Stimulated activated CD4-positive, alpha-beta T cell treated with anti-CD3 and anti-CD28 coated beads, Interleukin-4, amount 100 ng/mL, for 48 hours (primary cell): ENCODE measurements around the gene RHOG.
"Not testable (repeated sequence)": the region's sequence is repeated elsewhere in the genome, so short reads cannot be mapped to it uniquely, and the experiment has no call there.

Source experiments
- DNase-seq, 2 donors: peaks; one replicate each; pipeline ENCODE4 v3.0.0-alpha.2; 2020; ENCODE audit warnings: low read depth in 2 of 2

Gene RHOG

DNA sequence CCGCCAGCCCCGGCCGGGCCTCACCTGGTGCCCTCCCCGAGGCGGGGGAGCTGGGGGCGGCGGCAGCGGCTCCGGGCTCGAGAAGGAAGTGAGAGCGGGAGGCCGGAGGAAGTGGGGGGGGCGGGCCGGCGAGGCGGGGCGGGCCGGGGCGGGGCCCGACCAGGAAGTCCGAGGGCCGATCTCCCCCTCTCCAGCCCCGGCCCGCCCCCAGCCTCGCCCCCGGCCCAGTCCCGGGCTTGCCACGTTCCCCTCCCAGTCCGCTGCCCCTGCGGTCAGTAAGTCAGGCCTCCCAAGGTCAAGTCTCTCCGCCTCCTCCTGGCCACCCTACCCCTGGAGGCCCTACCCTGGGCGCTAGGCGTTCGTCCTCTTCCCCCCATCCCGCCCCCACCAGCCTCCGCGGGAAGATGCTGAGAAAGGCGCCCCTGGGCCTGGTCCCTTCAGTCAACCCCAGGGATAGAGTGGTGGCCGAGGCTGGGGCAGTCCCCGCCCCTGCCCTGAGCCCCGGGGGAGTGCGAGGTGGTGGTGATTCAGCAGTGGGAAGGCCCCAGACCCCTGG is at the start of gene RHOG:
RHOG (minus strand) TSS at position 90 of the 556 bp plus-strand sequence. CDS start 12,821 bp downstream, outside the sequence.
- DNase-seq: peak in 1 of 2 donors; percentile 77

DNA sequence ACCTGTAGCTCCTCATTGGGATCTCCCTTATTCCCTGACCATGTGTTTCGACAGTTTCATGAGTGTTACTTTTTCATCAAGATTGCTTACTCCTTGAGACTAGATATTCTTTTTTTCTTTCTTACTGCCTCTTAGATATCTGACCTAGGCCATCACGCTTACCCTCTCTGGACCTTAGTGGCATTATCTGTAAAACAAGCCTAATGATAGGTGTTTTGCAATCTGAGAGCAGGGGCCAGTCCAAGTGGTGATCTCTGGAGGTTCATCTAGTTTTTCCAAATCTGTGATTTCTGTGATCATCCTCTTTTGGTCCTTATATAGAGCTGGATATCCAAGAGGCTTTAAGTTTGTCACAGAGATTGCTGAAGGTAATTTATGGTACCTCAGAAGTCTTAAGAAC is 49.3 kb upstream of the RHOG start:
- DNase-seq: no peak

DNA sequence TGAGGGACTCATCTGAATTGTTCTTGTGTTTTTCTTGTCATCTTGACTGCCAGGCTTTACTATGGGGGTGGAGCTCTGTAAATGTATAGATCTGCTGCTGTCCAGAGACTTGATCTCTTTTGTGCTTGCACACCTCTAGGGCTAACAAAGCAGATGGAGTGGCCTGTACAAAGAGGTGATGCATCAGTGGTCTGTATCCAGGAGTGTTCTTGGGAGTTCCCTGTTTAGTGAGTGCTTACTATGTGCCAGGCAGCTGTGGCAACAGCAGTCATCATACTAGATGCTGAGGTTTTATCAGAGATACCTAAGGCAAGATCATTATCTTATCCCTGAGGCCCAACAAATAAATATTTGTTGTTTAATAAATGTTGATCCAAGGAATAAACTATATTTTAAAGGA is 48.1 kb upstream of the RHOG start:
- no peak for DNase-seq

DNA sequence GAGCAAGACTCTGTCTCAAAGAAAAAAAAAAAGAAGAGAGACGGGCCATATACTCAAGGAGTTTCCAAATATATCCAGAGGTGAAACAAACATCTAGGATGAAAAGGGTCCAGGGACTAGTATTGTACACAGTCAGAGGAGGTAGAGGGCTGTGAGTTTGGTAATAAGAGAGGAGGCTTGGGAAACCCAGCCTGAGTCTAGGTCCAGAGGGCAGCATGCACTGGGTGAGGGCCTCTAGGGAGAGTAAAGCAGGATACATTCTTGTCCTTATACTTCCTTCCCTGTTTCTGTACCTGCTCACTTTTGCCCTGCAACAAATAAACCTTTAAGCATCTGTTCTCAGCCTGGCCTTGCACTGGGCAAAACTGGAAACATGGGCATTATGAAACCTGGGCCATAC is 46.2 kb upstream of the RHOG start:
- DNase-seq: no peak

DNA sequence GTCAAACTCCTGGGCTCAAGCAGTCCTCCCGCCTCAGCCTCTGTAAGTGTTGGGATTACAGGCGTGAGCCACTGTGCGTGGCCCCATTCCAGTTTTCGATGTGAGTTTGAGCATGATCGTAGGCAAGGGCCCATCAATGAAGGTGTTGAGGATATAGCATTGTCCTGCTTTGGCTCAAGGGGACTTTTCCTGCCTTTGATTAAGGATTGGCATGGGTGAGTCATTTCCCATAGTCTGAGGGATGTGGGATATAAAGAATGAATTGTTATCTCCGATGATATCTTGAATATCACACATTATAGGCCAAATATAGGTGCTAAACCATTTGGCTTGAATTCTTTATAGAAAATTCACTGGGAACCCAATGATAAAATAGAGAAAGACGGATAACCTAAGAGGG is 45.1 kb upstream of the RHOG start:
- no peak for DNase-seq

DNA sequence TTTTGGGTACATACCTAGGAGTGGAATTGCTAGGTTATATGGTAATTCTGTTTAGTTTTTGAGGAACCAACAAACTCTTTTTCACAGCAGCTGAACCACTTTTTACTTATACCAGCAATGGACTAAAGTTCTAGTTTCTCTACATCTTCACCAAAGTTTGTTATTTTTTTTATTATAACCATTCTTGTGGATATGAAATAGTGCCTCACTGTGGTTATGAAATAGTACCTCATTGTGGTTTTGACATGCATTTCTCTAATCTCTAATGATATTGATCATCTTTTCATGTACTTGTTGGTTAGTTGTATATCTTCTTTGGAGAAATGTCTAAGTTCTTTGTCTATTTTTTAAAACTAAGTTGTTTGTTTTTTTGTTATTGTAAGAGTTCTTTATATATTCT is 41.9 kb upstream of the RHOG start:
- DNase-seq: no peak

DNA sequence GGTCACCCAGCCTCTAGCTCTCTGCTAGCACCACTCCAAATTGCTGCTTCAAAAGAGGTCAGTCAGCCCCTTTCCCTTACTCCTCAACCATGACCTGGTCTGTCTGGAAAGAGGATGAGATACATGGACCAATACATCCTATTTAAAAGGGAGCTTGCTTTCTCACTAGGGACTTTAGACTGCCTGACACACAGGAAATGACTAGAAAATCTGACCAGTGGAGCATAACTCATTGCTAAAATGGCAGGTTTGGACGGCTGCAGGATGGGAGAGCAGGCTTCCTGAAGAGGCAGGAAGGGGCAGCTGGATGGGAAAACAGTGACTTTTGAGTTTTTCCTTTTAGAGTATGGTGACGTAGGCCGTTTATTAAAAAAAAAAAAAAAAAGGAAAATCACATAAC is 40.0 kb upstream of the RHOG start:
- no peak for DNase-seq

DNA sequence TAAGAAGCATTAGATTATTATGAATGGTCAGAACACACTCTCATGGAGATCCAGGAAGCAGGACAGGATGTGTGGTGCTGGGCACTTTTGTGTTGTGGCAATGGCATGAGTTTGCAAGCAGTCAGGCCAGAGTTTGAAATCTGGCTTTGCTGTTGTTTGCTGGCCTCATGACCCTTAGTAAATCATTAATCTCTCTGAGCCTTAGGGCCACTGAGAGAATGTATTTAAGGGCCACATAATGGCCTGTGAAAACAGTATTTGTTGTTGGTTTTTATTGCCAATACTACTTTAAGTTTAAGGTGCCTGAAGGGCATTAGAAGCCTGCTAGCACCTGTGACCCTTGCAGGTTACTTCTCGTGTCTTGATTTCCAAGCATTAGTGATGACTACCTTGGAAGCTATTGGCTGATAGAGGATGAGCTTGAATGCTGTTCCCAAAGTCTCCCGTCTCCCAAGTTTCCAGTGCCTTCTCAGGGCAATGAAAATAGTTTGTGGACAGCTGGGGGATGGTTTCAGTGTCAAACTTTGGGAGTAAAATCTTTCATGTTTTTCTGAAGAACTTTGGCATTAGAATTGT is 39.3 kb upstream of the RHOG start:
- DNase-seq: no peak

DNA sequence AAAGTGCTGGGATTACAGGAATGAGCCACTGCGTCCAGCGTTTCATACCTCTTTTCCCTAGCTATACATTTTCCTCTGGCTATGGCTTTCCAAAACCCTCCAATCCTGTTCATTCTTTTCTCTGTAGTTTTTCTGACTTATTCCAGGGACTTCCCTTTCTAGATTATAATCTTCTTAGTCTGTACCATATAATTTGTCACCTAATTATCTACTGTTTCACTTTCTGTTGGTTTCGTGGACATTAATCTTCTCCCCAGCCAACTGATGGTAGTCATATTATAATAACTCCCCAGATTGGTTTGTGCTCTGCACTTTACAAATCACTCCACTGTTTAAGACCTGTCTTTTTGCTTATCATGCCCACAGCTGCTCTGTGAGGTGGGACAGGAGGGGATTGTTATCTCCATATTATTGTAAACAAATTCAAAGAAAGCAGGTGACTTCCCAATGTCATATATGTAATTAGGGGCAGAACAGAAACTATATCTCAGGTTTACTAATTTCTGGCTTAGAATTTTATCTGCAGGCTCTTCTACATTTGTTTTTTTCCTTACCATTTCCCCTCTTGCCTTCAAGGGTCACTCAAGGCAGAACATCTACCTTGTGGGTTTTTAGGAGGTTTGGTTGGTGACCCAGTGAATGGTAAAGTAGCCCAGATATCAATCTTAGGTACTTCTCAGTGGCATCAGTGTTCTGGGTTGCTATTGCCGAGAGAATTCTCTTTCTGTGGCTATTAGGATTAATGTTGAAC is 38.6 kb upstream of the RHOG start:
- DNase-seq: no peak

DNA sequence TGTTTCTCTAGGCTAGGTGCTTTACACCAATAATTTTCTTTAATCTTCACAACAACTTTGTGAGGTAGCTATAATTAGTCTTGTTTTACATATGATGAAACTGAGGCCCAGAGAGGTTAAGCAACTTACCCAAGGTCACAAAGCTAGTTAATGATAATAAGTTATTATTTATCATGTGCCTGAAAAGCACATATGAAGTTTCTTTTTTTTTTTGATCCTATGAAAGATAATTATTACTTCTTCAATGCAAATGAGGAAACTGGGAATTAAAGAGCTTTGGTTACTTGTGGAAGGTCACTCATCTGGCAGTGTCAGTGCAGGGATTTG is 37.5 kb upstream of the RHOG start:
- DNase-seq: no peak

DNA sequence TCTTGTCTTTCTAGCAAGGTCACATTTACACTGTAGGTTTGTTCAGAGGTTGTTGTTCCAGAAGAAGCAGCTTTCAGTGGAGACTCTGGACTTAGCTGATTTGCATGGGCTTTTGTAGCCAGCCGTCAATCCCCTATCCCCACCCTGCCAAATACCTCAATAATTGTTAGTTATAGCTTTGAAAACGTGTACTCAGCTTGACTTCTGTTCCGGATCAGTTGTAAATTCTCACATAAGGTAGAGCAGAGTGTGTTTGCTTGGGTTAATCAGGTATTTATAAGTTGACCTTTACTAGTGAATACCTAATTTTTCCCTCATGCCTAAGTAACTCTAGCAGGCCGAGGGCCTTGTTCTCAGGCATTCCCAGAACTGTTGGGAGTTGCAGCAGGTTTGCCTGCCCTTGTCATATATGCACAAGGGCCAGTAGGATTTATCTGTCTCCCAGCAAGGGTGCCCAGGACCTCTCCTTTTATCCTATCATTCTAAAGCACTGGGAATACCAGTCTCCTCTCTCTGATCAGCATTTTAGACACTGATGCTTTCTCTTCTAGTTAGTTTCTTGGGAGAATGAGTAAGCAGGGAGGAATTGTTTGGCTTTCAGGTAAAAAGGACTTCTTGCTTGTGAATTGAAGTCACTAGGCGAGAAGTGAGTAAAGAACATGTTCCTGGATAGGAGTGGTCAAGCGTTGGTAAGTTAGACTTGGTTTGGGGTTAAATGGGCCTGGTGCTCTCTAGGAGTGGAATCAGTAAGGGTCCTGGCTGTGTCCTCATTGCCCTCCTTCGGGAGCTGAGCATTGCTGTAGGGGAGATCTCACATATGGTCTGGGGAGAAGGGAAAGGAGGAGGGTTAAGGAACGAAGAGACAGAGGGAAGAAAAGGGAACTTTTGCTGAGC is 36.9 kb upstream of the RHOG start:
- DNase-seq: no peak

DNA sequence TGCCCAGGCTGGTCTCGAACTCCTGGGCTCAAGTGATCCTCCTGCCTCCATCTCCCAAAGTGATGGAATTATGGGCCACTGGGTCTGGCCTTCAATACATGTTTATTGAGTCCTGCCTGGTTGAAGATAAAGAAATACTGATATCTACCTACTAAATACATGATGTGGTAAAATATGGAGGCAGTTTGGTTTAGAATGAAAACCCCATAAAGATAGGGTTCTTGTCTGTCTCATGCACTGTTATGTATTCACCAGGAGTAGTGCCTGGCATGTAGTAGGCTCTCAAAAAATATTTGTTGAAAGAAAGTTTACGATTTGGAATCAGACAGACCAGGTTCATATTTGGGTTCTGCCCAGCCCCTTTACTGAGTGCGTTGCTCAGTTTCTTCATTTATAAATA is 35.9 kb upstream of the RHOG start:
- no peak for DNase-seq

DNA sequence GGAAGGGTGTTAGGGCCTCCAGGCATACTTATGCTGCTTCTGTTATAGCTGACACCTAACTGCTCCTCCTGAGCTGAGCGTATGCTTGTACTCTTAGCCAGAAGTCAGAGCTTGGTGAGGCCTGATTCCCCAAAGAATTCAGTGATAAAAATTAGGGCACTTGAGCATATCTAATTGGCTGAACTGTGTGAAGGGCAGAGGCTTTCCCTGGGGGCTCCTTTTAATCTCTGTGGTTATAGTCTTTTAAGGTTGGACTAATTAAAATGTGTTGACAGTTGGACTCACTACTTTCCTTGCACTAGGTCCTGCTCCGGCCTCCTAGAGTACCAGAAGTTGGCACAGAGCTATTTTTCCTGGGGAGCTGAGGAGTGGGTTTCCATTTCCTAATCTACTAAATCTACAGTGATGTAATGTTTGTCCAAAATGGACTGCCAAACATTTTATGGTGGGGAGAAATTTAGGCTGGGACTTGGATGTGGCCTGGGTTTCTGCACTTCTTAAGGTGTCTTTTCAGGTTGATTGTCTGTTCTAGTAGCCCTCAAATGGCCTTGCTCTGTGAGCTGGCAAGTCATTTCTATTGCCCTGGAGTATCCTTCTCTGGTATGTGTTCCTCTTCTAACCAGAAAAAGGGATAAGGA is 33.1 kb upstream of the RHOG start:
- no peak for DNase-seq

DNA sequence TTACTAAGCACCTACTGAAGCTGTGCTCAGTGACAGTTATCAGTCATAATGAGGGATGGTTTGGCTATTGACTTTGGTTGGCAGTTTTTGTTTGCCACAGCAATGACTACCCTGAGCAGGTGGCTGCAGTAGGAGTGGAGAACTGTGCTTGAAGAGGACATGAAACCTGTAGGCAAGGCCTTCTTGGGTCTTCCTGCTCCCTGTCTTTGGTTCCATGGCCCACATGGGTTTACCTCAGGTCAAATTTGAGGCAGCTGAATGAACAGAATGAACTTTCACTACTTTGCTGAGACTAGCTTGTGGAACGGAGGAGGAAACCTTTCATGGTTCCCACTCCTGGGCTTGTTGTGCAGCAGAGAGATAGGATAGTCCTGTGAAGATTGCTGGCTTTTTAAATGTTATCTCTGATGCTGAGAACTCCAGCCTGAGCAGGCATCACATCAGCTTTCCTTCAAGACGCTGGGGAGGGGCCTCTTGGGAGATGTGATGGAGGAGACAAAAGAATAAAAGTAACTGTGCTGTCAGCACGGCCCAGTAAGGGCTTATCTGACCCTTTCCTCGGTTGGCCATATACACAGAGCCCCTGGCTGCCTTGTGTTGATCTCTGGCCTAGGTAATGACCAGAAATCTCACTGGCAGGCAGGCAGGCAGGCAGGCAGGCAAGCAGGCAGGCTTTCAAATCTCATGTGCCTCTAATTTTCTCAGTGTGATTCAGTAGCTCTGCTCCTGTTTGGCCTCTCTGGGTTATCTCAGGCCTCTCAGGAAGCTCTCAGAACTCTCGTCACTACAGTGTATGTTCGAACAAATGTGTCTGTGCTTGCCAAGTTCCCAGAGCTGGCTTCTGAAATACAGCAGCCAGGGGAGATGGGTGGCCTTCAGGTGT is 26.7 kb upstream of the RHOG start:
- no peak for DNase-seq

DNA sequence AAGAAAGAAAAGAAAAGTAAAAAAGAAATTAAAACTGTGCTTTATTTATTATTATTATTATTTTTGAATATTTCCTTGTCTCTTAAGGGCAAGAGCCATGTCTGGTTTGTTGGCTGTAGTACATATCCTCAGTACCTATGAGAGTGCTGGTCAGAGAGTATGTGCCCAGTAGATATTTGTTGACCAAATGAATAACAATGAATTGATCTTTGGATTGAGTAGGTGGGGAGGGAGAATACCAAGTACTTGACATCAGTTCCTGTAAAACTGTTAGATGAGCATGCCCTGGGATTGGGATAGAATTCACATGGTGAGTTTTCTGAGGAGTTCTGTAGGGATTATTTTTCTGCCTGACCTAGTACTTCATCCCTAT is 26.1 kb upstream of the RHOG start:
- no peak for DNase-seq

DNA sequence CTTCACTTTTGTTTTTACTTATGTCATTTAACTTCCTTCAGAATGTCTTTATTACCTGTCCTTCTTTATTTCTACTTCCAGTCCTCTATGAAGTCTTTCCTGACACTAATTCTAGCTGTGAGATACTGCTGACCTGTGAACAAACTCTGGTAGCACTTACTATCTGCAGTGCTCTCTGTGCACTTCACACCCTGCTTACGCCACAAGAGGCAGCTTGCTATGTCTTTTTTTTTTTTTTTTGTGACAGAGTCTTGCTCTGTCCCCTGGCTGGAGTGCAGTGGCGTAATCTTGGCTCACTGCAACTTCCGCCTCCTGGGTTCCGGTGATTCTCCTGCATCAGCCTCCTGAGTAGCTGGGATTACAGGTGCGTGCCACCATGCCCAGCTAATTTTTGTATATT is 25.4 kb upstream of the RHOG start:
- no peak for DNase-seq

DNA sequence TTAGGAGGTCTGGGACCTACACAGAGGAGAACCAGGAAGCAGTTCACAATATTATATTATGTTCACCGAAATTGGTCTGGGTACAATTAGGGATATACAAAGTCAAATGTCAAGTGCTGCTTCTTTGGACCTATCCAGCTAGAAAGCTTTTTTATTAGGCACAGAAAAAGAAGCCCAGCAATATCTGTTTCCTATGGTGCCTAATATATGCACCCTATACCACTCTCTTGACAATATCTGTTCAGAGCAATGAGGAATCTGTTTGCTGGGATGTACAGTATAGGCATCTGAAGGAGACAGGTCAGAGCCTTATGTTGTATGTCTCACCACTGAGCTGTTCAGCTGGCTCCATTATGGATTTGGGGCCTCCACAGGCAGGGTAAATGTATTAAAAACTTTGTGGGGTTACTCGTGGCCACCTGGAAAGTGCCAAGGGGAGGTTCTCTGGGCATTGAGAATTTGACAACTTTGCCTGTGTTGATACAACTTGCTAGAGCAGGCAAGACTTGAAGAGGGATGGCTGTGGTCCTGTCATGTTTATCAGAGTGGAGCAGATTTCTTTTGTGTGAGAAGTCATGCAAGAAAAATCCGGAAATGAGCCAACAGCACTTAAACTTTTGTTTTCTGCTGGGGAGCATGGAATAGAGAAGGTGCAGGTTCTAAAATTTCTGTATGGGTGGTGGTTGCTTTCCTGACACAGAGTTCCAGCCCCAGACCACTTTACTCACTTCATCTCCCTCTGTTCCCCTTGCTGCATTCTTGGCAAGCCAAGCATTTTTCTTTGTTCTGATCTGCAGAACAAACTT is 24.8 kb upstream of the RHOG start:
- no peak for DNase-seq

DNA sequence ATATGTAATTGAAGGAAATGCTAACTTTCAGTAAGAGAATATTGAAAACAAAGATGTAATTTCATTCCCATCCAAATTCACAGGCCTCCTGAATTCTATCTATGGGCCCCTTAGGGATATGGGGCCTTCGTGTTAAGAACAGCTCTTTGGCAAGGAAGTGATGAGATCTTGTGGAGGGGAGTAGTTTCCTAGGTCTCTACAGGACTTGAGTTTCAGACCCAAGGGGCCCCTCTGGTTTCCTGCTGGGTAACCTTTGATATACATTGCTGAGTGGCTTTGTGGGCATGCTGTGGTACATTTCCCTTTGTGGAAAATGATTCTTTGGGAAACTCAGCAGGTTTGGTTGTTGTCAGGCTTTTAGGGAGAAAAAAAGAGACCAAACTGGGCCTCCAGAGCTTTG is 20.9 kb upstream of the RHOG start:
- no peak for DNase-seq

DNA sequence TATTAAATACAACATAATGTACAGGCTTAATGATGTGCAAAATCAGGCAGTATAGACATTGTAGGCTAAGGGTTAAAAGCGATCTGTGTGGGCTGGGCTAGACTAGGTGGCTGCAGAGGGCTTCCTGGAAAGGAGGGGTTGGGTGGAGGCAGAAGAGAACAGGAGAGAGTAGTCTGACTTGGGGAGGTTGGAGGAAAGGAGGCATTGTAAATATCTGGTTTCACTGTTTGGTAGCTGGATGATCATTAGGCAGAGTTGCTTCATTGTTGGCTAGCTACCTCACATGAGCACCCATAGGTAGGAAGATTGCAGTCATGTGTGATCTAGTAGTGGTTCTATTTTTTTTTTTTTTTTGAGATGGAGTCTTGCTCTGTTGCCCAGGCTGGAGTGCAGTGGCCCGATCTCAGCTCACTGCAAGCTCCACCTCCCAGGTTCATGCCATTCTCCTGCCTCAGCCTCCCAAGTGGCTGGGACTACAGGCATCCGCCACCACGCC is 20.2 kb upstream of the RHOG start:
- not testable (repeated sequence) for DNase-seq

DNA sequence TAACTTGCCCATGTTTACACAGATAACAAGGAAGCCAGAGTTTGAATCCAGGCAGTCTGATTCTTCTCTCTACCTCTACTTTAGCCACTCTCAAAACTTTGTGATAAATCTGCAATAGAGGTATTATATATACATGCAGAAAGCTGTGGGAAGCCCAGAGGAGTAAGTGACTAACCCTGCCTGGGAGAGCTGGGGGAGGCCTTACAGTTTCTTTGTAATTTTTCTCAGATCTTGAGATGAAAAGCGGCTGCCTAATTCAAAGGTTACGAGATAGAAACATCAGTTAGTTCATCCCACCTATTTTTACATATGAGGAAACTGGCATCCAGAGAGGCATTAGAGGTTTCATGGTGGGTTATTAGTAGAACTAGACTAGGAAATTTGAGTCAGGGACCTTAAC is 19.6 kb upstream of the RHOG start:
- peak in 1 of 2 donors; percentile 46 for DNase-seq
